Measurements from ENCODE around the gene PKN2.
A peak's percentile ranks its signal among the peaks of the same experiment; 100 is the strongest.
"Not testable (repeated sequence)": the region's sequence is repeated elsewhere in the genome, so short reads cannot be mapped to it uniquely, and the experiment has no call there.

Gene PKN2

DNA sequence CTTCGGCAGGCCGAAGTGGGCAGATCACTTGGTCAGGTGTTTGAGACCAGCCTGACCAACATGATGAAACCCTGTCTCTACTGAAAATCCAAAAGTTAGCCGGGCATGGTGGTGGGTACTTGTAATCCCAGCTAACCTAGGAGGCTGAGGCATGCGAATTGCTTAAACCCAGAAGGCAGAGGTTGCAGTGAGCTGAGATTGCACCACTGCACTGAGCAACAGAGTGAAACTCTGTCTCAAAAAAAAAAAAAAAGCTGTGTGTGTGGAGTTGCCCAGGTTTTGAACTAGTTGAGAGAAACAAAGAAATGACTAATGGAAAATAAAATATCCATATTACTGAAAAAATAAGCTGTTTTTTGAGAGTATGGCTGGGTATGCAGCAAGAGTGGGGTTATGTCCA is 107.1 kb downstream of the PKN2 start:
- no peak for DNase-seq (ENCODE audit: low spot score)

DNA sequence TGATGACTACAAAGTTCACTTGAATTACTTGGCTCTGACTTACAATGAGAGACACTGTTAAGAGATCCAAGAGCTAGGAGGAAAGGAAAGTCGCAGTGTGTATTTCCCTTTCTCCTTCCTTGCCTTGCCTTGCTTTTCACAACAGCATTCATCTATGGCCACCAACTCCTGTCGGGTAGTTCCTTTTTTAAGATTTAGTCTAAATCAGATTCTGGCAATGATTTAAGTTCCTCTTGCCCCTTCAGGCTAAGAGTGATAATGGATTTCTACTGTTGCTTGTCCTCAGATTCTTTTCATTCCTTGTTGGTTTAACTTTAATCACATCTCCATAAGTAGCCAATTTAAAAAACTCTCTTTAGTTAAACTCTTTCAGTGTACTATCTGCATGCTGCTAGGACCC is 115.4 kb downstream of the PKN2 start:
- DNase-seq (ENCODE audit: low spot score), result no peak

- DNase-seq (ENCODE audit: low spot score), result peak; percentile 70
These were observed 116.4 kb downstream of the PKN2 start for GRCh38 chr1:88800382-88801051.

GRCh38 chr1:88801575-88802208 is 117.6 kb downstream of the PKN2 start:
- DNase-seq (ENCODE audit: low spot score), result no peak

GRCh38 chr1:88802404-88802803 is 118.3 kb downstream of the PKN2 start:
- no peak for DNase-seq (ENCODE audit: low spot score)

GRCh38 chr1:88802950-88803349 is 118.9 kb downstream of the PKN2 start:
- DNase-seq (ENCODE audit: low spot score), result no peak

- no peak for DNase-seq (ENCODE audit: low spot score)
These were observed 119.4 kb downstream of the PKN2 start for GRCh38 chr1:88803444-88803843.

GRCh38 chr1:88812366-88812765 is 128.3 kb downstream of the PKN2 start:
- no peak for DNase-seq (ENCODE audit: low spot score)

DNA sequence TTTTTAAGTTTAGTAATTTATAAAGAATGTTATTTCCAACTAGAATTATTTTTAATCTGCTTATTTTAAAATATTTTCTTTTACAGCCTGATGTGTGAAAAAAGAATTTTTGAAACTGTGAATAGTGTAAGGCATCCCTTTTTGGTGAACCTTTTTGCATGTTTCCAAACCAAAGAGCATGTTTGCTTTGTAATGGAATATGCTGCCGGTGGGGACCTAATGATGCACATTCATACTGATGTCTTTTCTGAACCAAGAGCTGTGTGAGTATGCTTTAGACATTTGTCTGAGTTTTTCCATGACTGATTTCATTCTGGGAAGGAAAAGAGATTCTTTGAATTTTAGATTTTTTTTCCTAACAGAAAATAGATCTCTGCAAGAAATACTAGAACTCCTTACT is 129.4 kb downstream of the PKN2 start:
- DNase-seq (ENCODE audit: low spot score), result no peak

DNA sequence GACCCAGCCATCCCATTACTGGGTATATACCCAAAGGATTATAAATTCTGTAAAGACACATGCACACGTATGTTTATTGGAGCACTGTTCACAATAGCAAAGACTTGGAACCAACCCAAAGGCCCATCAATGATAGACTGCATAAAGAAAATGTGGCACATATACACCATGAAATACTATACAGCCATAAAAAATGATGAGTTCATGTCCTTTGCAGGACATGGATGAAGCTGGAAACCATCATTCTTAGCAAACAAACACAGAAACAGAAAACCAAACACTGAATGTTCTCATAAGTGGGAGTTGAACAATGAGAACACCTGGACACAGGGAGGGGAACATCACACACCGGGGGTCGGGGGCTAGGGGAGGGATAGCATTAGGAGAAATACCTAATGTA is 135.6 kb downstream of the PKN2 start:
- not testable (repeated sequence) for DNase-seq (ENCODE audit: low spot score)

DNA sequence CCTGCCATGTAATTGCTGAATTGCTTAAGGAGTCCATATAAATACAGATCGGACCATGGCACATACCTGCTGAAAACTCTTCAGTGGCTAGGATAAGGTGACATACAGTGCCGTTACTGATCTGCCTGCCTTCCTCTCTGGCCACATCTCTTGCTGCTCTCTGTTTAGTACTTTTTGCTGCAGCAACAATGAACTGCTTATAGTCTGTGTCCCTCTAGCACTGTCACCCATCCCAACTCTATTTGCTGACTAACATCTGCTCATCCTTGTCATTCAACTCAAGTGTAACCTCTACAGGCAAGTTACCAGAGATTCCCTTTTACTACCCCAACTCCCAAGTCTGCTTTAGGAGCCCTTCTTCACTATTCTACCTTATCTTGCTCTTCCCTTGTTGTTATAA is 141.6 kb downstream of the PKN2 start:
- DNase-seq (ENCODE audit: low spot score), result no peak

- no peak for DNase-seq (ENCODE audit: low spot score)
These were observed 163.6 kb downstream of the PKN2 start for GRCh38 chr1:88847643-88848042.

DNA sequence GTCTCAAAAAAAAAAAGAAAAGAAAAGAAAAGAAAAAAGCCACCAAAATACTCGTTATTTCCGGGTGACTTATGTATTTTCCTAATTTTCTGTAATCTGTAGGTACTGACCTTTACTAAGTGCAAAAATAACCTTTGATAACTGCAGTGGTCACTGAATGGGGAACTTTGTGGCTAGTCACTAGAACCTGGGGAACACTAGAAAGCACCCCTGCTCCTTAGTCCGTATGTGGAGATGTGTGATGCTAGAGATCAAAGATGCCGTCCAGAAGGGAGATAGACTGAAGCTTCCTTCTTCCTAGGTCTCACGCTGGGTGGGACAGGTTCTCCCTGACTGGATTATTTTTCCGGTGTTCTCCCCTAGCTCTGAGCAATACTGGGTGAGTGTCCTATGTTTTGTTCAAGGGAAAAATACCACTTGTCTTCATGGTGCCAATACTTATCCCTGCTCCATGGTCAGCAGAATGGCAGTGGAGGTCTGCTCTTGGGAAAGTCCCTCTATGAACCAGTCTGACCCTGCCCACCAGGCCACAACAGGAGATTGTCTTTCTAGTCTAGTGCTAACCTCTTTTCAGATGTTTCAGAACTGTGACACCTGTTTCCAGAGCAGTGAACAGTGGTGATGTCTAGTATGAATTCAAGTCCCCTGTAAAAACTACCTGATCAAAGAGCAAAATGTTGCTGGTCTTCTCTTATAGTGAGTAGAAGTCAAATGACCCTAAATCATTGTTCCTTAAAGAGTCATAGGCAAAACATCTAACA is 167.4 kb downstream of the PKN2 start:
- DNase-seq (ENCODE audit: low spot score), result no peak

DNA sequence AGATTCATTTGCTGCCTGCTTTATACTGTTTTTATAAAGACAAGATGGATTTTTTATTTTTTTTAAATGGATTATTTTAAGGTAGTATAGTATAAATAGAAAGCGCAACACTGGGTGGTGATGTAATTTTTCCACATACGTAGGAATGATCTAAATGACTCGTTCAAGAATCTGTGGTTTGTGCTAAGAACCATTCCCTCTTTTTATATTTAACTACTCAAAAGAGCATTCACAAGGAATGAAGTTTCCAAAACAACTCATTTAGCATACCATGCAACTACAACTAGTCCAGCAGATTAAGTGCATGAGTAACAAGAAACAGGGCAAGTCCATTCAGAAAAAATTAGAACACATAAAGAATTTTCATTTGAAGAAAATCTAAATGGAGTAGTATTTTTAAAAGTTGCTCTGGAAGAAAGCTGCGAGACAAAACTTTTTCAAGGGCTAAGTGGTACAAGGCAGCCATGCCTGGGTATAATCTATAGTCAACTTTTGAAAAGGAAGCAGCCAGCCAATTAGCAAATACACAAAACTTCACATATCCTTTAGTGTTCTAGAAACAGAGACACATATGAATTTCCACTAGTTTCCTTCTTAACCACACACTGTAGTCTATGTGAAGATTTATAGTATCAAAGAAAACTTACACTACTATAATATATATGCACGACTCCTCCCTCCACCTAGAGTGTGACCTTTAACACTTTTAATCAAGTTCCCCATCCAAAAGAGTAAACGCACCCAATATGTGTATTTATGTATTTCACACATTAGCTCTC is 183.9 kb downstream of the PKN2 start:
- DNase-seq (ENCODE audit: low spot score), result no peak

GRCh38 chr1:88869644-88870043 is 185.6 kb downstream of the PKN2 start:
- DNase-seq (ENCODE audit: low spot score), result not testable (repeated sequence)

GRCh38 chr1:88873737-88874349 is 189.8 kb downstream of the PKN2 start:
- DNase-seq (ENCODE audit: low spot score), result no peak

GRCh38 chr1:88875595-88875994 is 191.5 kb downstream of the PKN2 start:
- DNase-seq (ENCODE audit: low spot score), result no peak

DNA sequence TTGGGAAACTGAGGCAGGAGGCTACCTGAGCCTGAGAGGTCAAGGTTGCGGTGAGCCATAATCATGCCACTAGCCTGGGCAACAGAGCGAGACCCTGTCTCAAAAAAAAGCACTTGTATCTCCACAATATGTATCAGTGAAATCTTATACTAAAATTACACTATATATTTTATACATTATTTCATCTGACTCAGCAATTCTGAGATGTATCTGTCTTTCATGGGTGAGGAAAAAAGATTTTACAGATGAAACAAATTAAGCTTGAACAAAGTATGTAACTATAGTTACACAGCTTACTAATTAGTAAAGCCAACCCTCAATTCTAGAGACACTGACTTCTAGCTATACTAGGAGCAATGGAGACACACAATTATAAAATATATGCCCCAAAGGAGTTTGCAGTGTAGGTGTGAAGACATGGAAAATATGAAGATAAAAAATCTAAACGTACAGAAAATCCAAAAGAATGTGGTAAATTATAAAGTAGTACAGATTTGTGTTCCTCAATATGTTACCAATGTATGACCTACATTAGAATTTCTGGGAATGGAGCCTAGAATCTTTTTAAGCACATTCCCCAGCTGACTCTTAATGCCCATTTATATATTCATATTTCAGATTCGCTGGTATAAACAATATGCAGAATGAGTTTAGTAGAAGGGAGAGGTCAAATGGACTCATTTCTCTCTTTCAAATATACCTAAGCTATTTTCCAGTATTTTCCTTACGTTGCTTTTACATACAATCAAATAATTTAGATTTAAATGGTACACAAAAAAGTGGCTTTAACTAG is 192.7 kb downstream of the PKN2 start:
- DNase-seq (ENCODE audit: low spot score), result no peak

GRCh38 chr1:88877382-88877825 is 193.3 kb downstream of the PKN2 start:
- peak; percentile 66 for DNase-seq (ENCODE audit: low spot score)

- DNase-seq (ENCODE audit: low spot score), result no peak
These were observed 193.8 kb downstream of the PKN2 start for GRCh38 chr1:88877911-88878310.

DNA sequence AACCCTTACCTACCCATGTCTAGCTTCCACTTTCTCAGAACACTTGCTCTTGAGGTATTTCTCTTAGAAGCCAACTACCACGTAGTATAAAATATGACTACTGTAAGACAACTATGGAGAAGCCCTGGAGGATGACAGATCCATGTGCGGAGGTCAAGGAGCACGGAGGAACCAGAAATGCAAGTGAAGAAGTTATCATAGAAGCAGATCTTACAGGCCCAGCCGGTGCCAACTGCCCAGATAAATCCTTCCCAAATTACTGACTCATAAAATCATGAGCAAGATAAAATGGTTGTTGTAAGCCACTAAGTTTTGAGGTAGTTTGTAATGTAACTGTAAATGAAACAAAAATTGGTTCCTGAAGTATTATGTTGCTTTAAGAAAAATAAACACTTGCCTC is 194.7 kb downstream of the PKN2 start:
- DNase-seq (ENCODE audit: low spot score), result no peak

Data from hematopoietic multipotent progenitor cell treated with erythropoietin and hydrocortisone succinate and interleukin-3 and kit ligand, for 15 days (in vitro differentiated cells).